Mesenchymal stem cell (in vitro differentiated cells and primary cell): ENCODE results near the gene GRIN1.

ENCODE experiments used
- DNase-seq: peaks from one replicate; pipeline ENCODE4 v3.0.0-alpha.2; 2013
- H2AFZ ChIP-seq: one replicate; pipeline ENCODE4 v1.6.1; 2013; ENCODE audit warnings: low read depth, mild to moderate bottlenecking, control low read depth, inconsistent platforms, low read length, moderate library complexity
- H2AK5ac ChIP-seq: 2 replicates; pipeline ENCODE4 v1.6.1; 2013; ENCODE audit warnings: low read length, moderate library complexity, mild to moderate bottlenecking, inconsistent platforms; ENCODE audit not compliant: severe bottlenecking
- H2BK120ac ChIP-seq: one replicate; pipeline ENCODE4 v1.6.1; 2013; ENCODE audit warnings: low read depth, mild to moderate bottlenecking, inconsistent platforms, low read length, moderate library complexity
- H2BK12ac ChIP-seq, 2 experiments: one replicate each; pipeline ENCODE4 v1.6.1; 2013; ENCODE audit warnings: inconsistent platforms in 2 of 2, low read length in 2 of 2, mild to moderate bottlenecking in 2 of 2, moderate library complexity in 2 of 2, control low read depth in 1 of 2
- H2BK15ac ChIP-seq: one replicate; pipeline ENCODE4 v1.6.1; 2013; ENCODE audit warnings: mild to moderate bottlenecking, low read depth, inconsistent platforms; ENCODE audit not compliant: poor library complexity, severe bottlenecking
- H2BK5ac ChIP-seq: 2 replicates; pipeline ENCODE4 v1.6.1; 2013; ENCODE audit warnings: low read depth, mild to moderate bottlenecking, low read length, control low read depth, inconsistent platforms; ENCODE audit not compliant: poor library complexity, severe bottlenecking
- H3K14ac ChIP-seq, 2 experiments: one replicate each; pipeline ENCODE4 v1.6.1; 2013; ENCODE audit warnings: inconsistent platforms in 2 of 2, low read length in 2 of 2, control low read depth in 1 of 2, mild to moderate bottlenecking in 1 of 2, moderate library complexity in 1 of 2
- H3K18ac ChIP-seq, 2 experiments: one replicate each; pipeline ENCODE4 v1.6.1; 2013; ENCODE audit warnings: inconsistent platforms in 2 of 2, low read length in 2 of 2, control low read depth in 1 of 2, low read depth in 1 of 2, mild to moderate bottlenecking in 1 of 2
- H3K23ac ChIP-seq, 2 experiments: one replicate each; pipeline ENCODE4 v1.6.1; 2013; ENCODE audit warnings: inconsistent platforms in 2 of 2, low read length in 2 of 2, mild to moderate bottlenecking in 2 of 2, moderate library complexity in 2 of 2, control low read depth in 1 of 2
- H3K27ac ChIP-seq: 2 replicates; pipeline ENCODE4 v1.5.1; 2013; ENCODE audit warnings: mild to moderate bottlenecking, moderate library complexity, low read length, control low read depth, inconsistent platforms; ENCODE audit not compliant: poor library complexity, severe bottlenecking
- H3K27me3 ChIP-seq, 2 experiments: 2 replicates each; pipeline versions ENCODE4 v1.6.1 to v1.7.0; 2013; ENCODE audit warnings: low read length in 2 of 2, mild to moderate bottlenecking in 2 of 2, moderate library complexity in 2 of 2, control low read depth in 1 of 2, inconsistent platforms in 1 of 2; ENCODE audit not compliant: control insufficient read depth in 1 of 2, insufficient read depth in 1 of 2
- H3K36me3 ChIP-seq, 2 experiments: 2 replicates each; pipeline versions ENCODE4 v1.6.1 to v1.7.0; 2013; ENCODE audit warnings: low read length in 2 of 2, control low read depth in 1 of 2, inconsistent platforms in 1 of 2, low read depth in 1 of 2, mild to moderate bottlenecking in 1 of 2; ENCODE audit not compliant: insufficient read depth in 2 of 2, control insufficient read depth in 1 of 2
- H3K4ac ChIP-seq, 2 experiments: one replicate each; pipeline ENCODE4 v1.6.1; 2013; ENCODE audit warnings: inconsistent platforms in 2 of 2, low read length in 2 of 2, mild to moderate bottlenecking in 2 of 2, moderate library complexity in 2 of 2, control low read depth in 1 of 2, low read depth in 1 of 2
- H3K4me1 ChIP-seq: 2 replicates; pipeline ENCODE4 v1.6.1; 2013; ENCODE audit warnings: low read depth, low read length, control low read depth; ENCODE audit not compliant: control insufficient read depth, insufficient read depth
- H3K4me2 ChIP-seq: 2 replicates; pipeline ENCODE4 v1.6.1; 2013; ENCODE audit warnings: low read length, mild to moderate bottlenecking, inconsistent platforms; ENCODE audit not compliant: poor library complexity, severe bottlenecking
- H3K4me3 ChIP-seq, 2 experiments: 2 replicates each; pipeline versions ENCODE4 v1.5.1 to v1.7.0; 2013; ENCODE audit warnings: low read length in 2 of 2, mild to moderate bottlenecking in 2 of 2, control low read depth in 1 of 2, low read depth in 1 of 2; ENCODE audit not compliant: insufficient read depth in 1 of 2
- H3K79me1 ChIP-seq: replicated peaks from 2 replicates; pipeline ENCODE4 v1.6.1; 2013; ENCODE audit warnings: mild to moderate bottlenecking, control low read depth, low read length, inconsistent platforms; ENCODE audit not compliant: poor library complexity, severe bottlenecking
- H3K9ac ChIP-seq: 2 replicates; pipeline ENCODE4 v1.7.0; 2013; ENCODE audit warnings: mild to moderate bottlenecking, low read length, moderate library complexity
- H3K9me3 ChIP-seq: 2 replicates; pipeline ENCODE4 v1.7.0; 2013; ENCODE audit warnings: mild to moderate bottlenecking, low read length; ENCODE audit not compliant: control insufficient read depth
- H4K8ac ChIP-seq: one replicate; pipeline ENCODE4 v1.6.1; 2013; ENCODE audit warnings: inconsistent platforms, mild to moderate bottlenecking, low read length, moderate library complexity
- H4K91ac ChIP-seq: one replicate; pipeline ENCODE4 v1.6.1; 2013; ENCODE audit warnings: mild to moderate bottlenecking, low read length, inconsistent platforms
- WGBS: methylation state at CpG from one replicate; pipeline ENCODE4 v1.1.7; 2013; ENCODE audit warnings: mixed read lengths; 5-methylcytosine and 5-hydroxymethylcytosine counted together

GRIN1 gene

DNA sequence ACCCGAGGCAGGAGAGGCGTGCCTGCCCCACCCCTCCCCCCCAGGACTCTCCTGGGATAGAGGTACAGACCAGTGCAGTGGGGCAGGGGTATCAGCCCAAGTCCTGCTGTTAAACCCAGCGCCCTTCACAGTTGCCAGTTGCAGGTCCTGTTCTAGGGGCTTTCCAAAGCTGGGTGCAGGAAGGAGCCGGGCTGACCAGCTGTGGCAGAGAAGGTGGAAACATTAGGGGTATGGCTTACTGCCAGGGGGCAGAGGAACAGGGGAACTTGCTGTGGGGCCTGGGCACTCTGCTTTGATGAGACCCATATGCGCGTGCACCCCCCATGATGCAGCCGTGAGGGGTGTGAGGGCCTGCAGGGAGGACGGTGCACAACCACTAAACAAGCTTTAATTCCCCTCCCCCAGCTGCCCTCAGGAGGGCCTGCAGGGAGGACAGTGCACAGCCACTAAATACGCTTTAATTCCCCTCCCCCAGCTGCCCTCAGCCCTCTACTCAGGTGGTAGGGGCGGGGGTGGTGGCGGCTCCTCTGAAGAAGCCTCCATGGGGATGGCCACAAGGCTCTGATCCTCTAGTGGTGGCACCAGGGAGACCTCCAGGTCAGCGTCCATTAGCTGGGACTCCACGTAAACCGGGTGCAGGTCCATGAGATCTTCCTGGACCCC is 31.7 kb downstream of the GRIN1 start:
- Histone ChIP-seq H2BK12ac (no peak overlapping the region), H3K18ac (no peak overlapping the region), H2AFZ (no peak overlapping the region), H2BK5ac (no peak overlapping the region), H3K4me3 (no peak overlapping the region), H3K9me3 (no peaks in the 10 kb centered on the region), H3K4ac (no peak overlapping the region), H3K4me2 (no peak overlapping the region), H2BK15ac (no peak overlapping the region), H3K4me1 (peaks cover 21% of the 10 kb centered on the region), H3K9ac (no peak overlapping the region), H3K23ac (no peak overlapping the region), H4K8ac (no peak overlapping the region), H3K79me1 (no peaks in the 10 kb centered on the region), H3K27me3 (peaks cover 69 to 82% of the 10 kb centered on the region in 2 experiments), H2BK120ac (no peak overlapping the region), H3K14ac (no peak overlapping the region), H4K91ac (no peak overlapping the region), H2AK5ac (no peak overlapping the region), H3K27ac (no peak overlapping the region), H3K36me3 (no peaks in the 10 kb centered on the region)
- WGBS, result 75% methylated on average over 12 of the region's 14 CpGs
- no peak for DNase-seq

DNA sequence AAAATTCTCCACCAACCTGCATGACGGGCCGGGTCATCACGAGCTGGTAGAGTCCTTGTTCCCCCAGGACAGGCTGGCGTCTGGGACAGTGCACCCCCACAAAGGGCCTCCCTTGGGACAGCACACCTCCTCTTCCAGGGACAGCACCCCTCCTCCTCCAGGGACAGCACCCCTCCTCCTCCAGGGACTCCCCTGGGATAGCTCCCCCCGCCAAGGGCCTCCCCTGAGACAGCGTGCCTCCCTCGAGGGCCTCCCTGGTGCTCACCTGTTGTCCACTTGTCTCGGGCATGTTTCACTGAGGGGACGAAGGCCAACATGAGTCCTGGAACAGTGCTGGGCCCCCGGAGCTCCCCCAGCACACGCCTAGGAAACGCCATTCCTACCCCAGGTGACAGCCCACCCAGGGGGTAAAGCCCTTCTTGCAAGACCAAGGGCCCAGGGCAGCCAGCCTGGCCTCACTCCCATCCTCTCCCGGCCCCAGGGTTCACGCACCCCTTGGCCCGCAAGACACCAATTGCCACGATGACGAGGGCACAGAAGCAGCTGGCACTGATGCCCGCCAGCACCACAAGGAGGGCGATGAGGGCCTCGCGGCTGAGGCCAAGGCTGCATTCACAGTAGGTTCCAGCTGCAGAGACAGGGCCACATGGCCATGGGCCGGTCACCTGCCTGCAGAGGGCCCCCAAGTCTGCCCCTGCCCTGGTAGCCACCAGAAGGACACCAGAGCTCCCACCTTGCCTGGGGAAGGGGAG is 32.4 kb downstream of the GRIN1 start:
- H2BK15ac ChIP-seq, result no peak overlapping the region
- peaks cover 62 to 75% of the 10 kb centered on the region in 2 experiments for H3K27me3 ChIP-seq
- no peak overlapping the region for H3K23ac ChIP-seq
- H2AK5ac ChIP-seq, result no peak overlapping the region
- no peak overlapping the region for H3K4me3 ChIP-seq
- DNase-seq, result no peak
- H3K4me2 ChIP-seq, result no peak overlapping the region
- no peak overlapping the region for H3K14ac ChIP-seq
- no peak overlapping the region for H2BK5ac ChIP-seq
- WGBS, result 91% methylated on average over 22 of the region's 22 CpGs
- H3K9ac ChIP-seq, result no peak overlapping the region
- H3K79me1 ChIP-seq, result no peaks in the 10 kb centered on the region
- H3K27ac ChIP-seq, result no peak overlapping the region
- H3K36me3 ChIP-seq, result no peaks in the 10 kb centered on the region
- H2AFZ ChIP-seq, result no peak overlapping the region
- H3K9me3 ChIP-seq, result no peaks in the 10 kb centered on the region
- H4K91ac ChIP-seq, result no peak overlapping the region
- peaks cover 21% of the 10 kb centered on the region for H3K4me1 ChIP-seq
- H2BK12ac ChIP-seq, result no peak overlapping the region
- H3K18ac ChIP-seq, result no peak overlapping the region
- H2BK120ac ChIP-seq, result no peak overlapping the region
- no peak overlapping the region for H3K4ac ChIP-seq
- no peak overlapping the region for H4K8ac ChIP-seq

DNA sequence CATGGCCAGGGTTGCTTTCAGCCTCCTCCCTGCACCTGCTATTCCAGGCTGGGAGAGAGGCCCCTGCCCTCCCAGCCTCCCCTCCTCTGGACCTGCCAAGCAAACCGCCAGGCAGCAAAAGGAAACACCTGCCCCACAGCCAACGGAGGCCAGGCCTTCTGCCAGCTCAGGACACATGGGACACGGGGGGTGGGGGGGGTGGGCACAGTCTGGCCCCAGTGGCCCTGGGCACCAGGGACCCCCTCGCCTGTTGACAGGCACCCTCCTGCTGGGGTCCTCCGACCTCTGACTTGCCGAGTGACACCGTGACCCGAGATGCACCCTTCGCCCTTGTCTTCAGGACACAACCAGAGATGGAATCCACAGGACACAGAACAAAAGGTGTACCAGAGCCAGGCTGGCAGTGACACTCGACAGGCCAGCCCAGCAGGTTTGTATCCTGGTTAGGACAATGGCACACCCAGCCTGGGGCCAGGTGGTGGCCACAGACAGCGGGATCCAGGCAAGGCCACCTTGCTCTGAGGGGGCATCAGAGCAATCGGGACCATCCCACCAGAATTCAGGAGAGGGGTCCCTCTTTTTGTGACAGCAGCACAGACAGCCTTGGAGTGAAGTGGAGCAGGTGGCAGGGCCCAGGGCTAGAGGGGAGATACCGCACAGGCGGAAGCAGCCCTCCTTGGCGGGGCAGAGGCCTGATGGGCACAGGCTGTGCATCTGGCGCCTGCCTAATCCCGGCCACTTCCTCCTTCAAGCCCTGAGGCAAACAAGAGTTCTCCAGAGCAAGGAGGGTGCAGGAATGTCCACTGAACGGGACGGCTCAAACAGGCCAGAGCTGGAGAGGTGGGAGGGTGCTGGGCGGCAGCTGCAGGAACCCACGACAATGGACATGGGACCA is 34.2 kb downstream of the GRIN1 start:
- Histone ChIP-seq H2BK15ac (no peak overlapping the region), H2BK120ac (no peak overlapping the region), H3K36me3 (peaks cover 8 to 18% of the 10 kb centered on the region in 2 experiments), H2BK12ac (no peak overlapping the region), H4K91ac (no peak overlapping the region), H3K27ac (no peak overlapping the region), H3K4ac (no peak overlapping the region), H3K23ac (no peak overlapping the region), H3K4me1 (peaks cover 19% of the 10 kb centered on the region), H3K18ac (no peak overlapping the region), H3K9me3 (no peaks in the 10 kb centered on the region), H3K79me1 (no peaks in the 10 kb centered on the region), H2BK5ac (no peak overlapping the region), H2AK5ac (no peak overlapping the region), H2AFZ (no peak overlapping the region), H4K8ac (no peak overlapping the region), H3K27me3 (peaks cover 44 to 63% of the 10 kb centered on the region in 2 experiments), H3K14ac (no peak overlapping the region), H3K9ac (no peak overlapping the region), H3K4me2 (no peak overlapping the region), H3K4me3 (no peak overlapping the region)
- DNase-seq, result no peak
- WGBS, result 85% methylated on average over 21 of the region's 21 CpGs
